ENCODE results near the gene ARVCF.

The ARVCF gene

GRCh38 chr22:20055144-20055543 is 38.5 kb upstream of the ARVCF start:
- no peaks in the 10 kb centered on the region for H3K4me1 ChIP-seq
- TF ChIP-seq CTCF (IDR thresholded peaks at IDR 0.05): no peak
- intact Hi-C loops (cut with DNase I; ENCODE audit: low total_unique reads): no loop called here
- no peak overlapping the region for H3K27ac ChIP-seq
- no peaks in the 10 kb centered on the region for H3K9me3 ChIP-seq
- no peaks in the 10 kb centered on the region for H3K27me3 ChIP-seq
- DNase-seq: no peak
- peaks cover 41 to 76% (median 73%) of the 10 kb centered on the region in 3 donors for H3K36me3 ChIP-seq
- H3K4me3 ChIP-seq: no peak overlapping the region

GRCh38 chr22:20054485-20054884 is 37.9 kb upstream of the ARVCF start:
- peaks cover 41 to 75% (median 73%) of the 10 kb centered on the region in 3 donors for H3K36me3 ChIP-seq
- DNase-seq: no peak

GRCh38 chr22:20054034-20054427 is 37.4 kb upstream of the ARVCF start:
- intact Hi-C loops (cut with DNase I; ENCODE audit: low total_unique reads): no loop called here
- Histone ChIP-seq H3K9me3 (no peaks in the 10 kb centered on the region), H3K27me3 (no peaks in the 10 kb centered on the region), H3K4me1 (no peaks in the 10 kb centered on the region), H3K4me3 (no peak overlapping the region), H3K36me3 (peaks cover 41 to 73% (median 71%) of the 10 kb centered on the region in 3 donors), H3K27ac (no peak overlapping the region)
- no peak for TF ChIP-seq CTCF (IDR thresholded peaks at IDR 0.05)
- no peak for DNase-seq

More at GRCh38 chr22:20054485-20054884, 37.9 kb upstream of the ARVCF start:
- intact Hi-C loops (cut with DNase I; ENCODE audit: low total_unique reads): no loop called here
- TF ChIP-seq CTCF (IDR thresholded peaks at IDR 0.05): no peak
- no peak overlapping the region for H3K27ac ChIP-seq
- no peak overlapping the region for H3K4me3 ChIP-seq
- no peaks in the 10 kb centered on the region for H3K9me3 ChIP-seq
- H3K4me1 ChIP-seq: no peaks in the 10 kb centered on the region
- H3K27me3 ChIP-seq: no peaks in the 10 kb centered on the region

GRCh38 chr22:20053407-20054033 is 36.9 kb upstream of the ARVCF start:
- intact Hi-C loops (cut with DNase I; ENCODE audit: low total_unique reads): no loop called here
- no peak for TF ChIP-seq CTCF (IDR thresholded peaks at IDR 0.05)
- DNase-seq: no peak
- no peaks in the 10 kb centered on the region for H3K9me3 ChIP-seq
- H3K4me1 ChIP-seq: no peaks in the 10 kb centered on the region
- H3K36me3 ChIP-seq: peaks cover 44 to 78% (median 71%) of the 10 kb centered on the region in 3 donors
- H3K4me3 ChIP-seq: no peak overlapping the region
- H3K27ac ChIP-seq: no peak overlapping the region
- no peaks in the 10 kb centered on the region for H3K27me3 ChIP-seq

- no peaks in the 10 kb centered on the region for H3K4me1 ChIP-seq
- H3K36me3 ChIP-seq: peaks cover 48 to 85% (median 71%) of the 10 kb centered on the region in 3 donors
- H3K9me3 ChIP-seq: no peaks in the 10 kb centered on the region
- H3K27ac ChIP-seq: no peak overlapping the region
- no peak for DNase-seq
- no peak overlapping the region for H3K4me3 ChIP-seq
- H3K27me3 ChIP-seq: no peaks in the 10 kb centered on the region
- intact Hi-C loops (cut with DNase I; ENCODE audit: low total_unique reads): no loop called here
- TF ChIP-seq CTCF (IDR thresholded peaks at IDR 0.05): no peak
These were observed 36.0 kb upstream of the ARVCF start for GRCh38 chr22:20052309-20053259.
